GM12874 (cell line): ENCODE results near the gene MTNR1A.

Experiments
- CTCF ChIP-seq: IDR thresholded peaks from 2 replicates; pipeline ENCODE4 v1.5.1; 2011; ENCODE audit warnings: low read depth, mild to moderate bottlenecking, control low read depth, low read length, moderate library complexity; ENCODE audit not compliant: insufficient read depth

The MTNR1A gene

GRCh38 chr4:186543206-186543605, 12.2 kb downstream of the MTNR1A start:
- no peak for TF ChIP-seq CTCF

GRCh38 chr4:186541801-186542200, 13.6 kb downstream of the MTNR1A start:
- TF ChIP-seq CTCF = no peak

- no peak for TF ChIP-seq CTCF
Observed at GRCh38 chr4:186537843-186538521, 17.4 kb downstream of the MTNR1A start.

- TF ChIP-seq CTCF = no peak
Observed at GRCh38 chr4:186536285-186536684, 19.1 kb downstream of the MTNR1A start.

GRCh38 chr4:186534056-186534455, 21.3 kb downstream of the MTNR1A start:
- TF ChIP-seq CTCF = no peak

GRCh38 chr4:186516287-186516686, 39.1 kb downstream of the MTNR1A start:
- TF ChIP-seq CTCF = no peak

GRCh38 chr4:186514271-186514950, 41.0 kb downstream of the MTNR1A start:
- TF ChIP-seq CTCF = no peak
